ENCODE measurements around the gene HLF.
A peak's percentile ranks its signal among the peaks of the same experiment; 100 is the strongest.

The HLF gene

DNA sequence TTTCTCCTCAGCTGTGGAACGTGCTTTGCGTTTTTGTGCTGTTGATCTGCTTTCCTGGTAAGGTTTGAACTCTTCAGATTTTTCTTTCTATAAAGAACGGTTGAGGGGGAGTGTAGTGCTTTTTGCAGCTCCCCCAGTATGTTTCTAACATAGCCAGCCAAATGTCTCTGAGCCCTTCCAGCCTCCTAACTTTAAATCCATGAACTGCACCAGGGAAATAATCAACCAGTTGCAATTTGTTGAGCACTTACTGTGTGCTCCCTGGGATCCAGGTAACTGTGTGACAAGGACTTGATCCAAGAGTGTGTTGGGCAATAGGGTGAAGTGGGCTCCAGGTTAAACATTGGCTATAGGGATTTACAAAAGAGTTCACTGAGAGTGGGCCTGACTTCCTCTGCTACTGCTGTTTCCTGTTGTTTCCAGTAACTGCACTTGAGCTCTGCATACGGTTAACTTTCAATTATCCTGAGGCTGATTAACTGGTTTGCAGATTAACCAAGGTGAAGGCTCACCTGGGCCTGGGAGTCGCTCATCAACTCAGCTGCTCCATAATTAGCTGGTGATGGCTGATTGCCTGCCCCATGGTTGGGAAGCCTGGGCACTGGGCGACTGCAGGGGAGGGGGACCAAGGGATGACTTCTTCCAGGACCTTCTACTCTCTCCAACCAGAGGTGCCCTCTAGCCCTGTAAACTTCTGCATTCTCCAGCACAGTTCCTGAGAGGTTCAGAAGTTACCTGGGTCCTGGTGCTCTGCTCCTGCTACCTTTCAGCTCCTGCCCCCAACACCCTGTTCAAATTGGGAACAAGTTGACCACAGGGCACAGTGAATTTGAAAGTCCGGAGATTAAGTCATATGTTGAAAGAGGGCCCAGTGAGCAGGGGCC is 19.5 kb downstream of the HLF start:
- DNase-seq (ENCODE audit: low spot score): no peak
- H4K91ac ChIP-seq (ENCODE audit: low read depth, low read length, poor library complexity): no peak overlapping the region
- H2BK5ac ChIP-seq (ENCODE audit: low read length): no peak overlapping the region
- no peak overlapping the region for H3K14ac ChIP-seq (ENCODE audit: low read length)
- H3K27ac ChIP-seq (replicated peaks; ENCODE audit: low read length): no peak overlapping the region
- H3K23ac ChIP-seq (ENCODE audit: low read depth, low read length, poor library complexity): no peak overlapping the region
- H2BK15ac ChIP-seq (ENCODE audit: low read length): no peak overlapping the region
- no peak overlapping the region for H2AFZ ChIP-seq (ENCODE audit: low read length)
- H3K9ac ChIP-seq (ENCODE audit: low read depth, low read length, poor library complexity): no peak overlapping the region
- no peaks in the 10 kb centered on the region for H3K36me3 ChIP-seq (replicated peaks in 1 of 2; ENCODE audit: control insufficient read depth in 2 of 2, insufficient read depth in 2 of 2, low read length in 2 of 2)
- H4K8ac ChIP-seq (ENCODE audit: low read depth, low read length): no peak overlapping the region
- no peak overlapping the region for H2BK120ac ChIP-seq (ENCODE audit: low read depth, low read length)
- H2BK12ac ChIP-seq (ENCODE audit: low read length): no peak overlapping the region
- H3K4me3 ChIP-seq (ENCODE audit: low read length in 2 of 2): no peak overlapping the region
- H3K4me1 ChIP-seq (ENCODE audit: control insufficient read depth in 2 of 2, insufficient read depth in 1 of 2, low read depth in 1 of 2, low read length in 2 of 2): no peaks in the 10 kb centered on the region
- no peak overlapping the region for H3K18ac ChIP-seq (ENCODE audit: low read length)
- H2AK5ac ChIP-seq (ENCODE audit: low read depth, low read length): no peak overlapping the region
- no peak overlapping the region for H3K4me2 ChIP-seq (ENCODE audit: insufficient read depth, low read length, poor library complexity, severe bottlenecking)
- H3K79me1 ChIP-seq (ENCODE audit: low read depth, low read length): no peaks in the 10 kb centered on the region
- H3K9me3 ChIP-seq (replicated peaks in 1 of 2; ENCODE audit: control insufficient read depth in 2 of 2, insufficient read depth in 1 of 2, low read depth in 1 of 2, low read length in 2 of 2): no peaks in the 10 kb centered on the region
- H3K4ac ChIP-seq (ENCODE audit: low read length): no peak overlapping the region
- peaks cover 0 to 12% (median 0%) of the 10 kb centered on the region in 3 experiments for H3K27me3 ChIP-seq (ENCODE audit: control insufficient read depth in 3 of 3, insufficient read depth in 3 of 3, low read depth in 1 of 3, low read length in 3 of 3)
- WGBS, 2 donors (ENCODE audit: extremely low coverage in 2 of 2, insufficient read length in 2 of 2, insufficient replicate concordance in 1 of 2): no CpG with 5 or more reads among the region's 7 CpGs

- H2AFZ ChIP-seq (ENCODE audit: low read length): no peak overlapping the region
- no peaks in the 10 kb centered on the region for H3K9me3 ChIP-seq (replicated peaks in 1 of 2; ENCODE audit: control insufficient read depth in 2 of 2, insufficient read depth in 1 of 2, low read depth in 1 of 2, low read length in 2 of 2)
- no peak overlapping the region for H2BK12ac ChIP-seq (ENCODE audit: low read length)
- H3K14ac ChIP-seq (ENCODE audit: low read length): no peak overlapping the region
- H2BK5ac ChIP-seq (ENCODE audit: low read length): no peak overlapping the region
- no peak overlapping the region for H3K9ac ChIP-seq (ENCODE audit: low read depth, low read length, poor library complexity)
- no peak overlapping the region for H3K4me2 ChIP-seq (ENCODE audit: insufficient read depth, low read length, poor library complexity, severe bottlenecking)
- no peak overlapping the region for H3K4ac ChIP-seq (ENCODE audit: low read length)
- H3K79me1 ChIP-seq (ENCODE audit: low read depth, low read length): no peaks in the 10 kb centered on the region
- H3K36me3 ChIP-seq (replicated peaks in 1 of 2; ENCODE audit: control insufficient read depth in 2 of 2, insufficient read depth in 2 of 2, low read length in 2 of 2): no peaks in the 10 kb centered on the region
- no peaks in the 10 kb centered on the region for H3K4me1 ChIP-seq (ENCODE audit: control insufficient read depth in 2 of 2, insufficient read depth in 1 of 2, low read depth in 1 of 2, low read length in 2 of 2)
- no peak overlapping the region for H2BK120ac ChIP-seq (ENCODE audit: low read depth, low read length)
- no peak for DNase-seq (ENCODE audit: low spot score)
- no CpG with 5 or more reads among the region's 2 CpGs for WGBS, 2 donors (ENCODE audit: extremely low coverage in 2 of 2, insufficient read length in 2 of 2, insufficient replicate concordance in 1 of 2)
- no peak overlapping the region for H4K8ac ChIP-seq (ENCODE audit: low read depth, low read length)
- no peak overlapping the region for H3K27ac ChIP-seq (replicated peaks; ENCODE audit: low read length)
- no peak overlapping the region for H3K23ac ChIP-seq (ENCODE audit: low read depth, low read length, poor library complexity)
- no peak overlapping the region for H3K18ac ChIP-seq (ENCODE audit: low read length)
- no peak overlapping the region for H2BK15ac ChIP-seq (ENCODE audit: low read length)
- no peak overlapping the region for H4K91ac ChIP-seq (ENCODE audit: low read depth, low read length, poor library complexity)
- H2AK5ac ChIP-seq (ENCODE audit: low read depth, low read length): no peak overlapping the region
- H3K27me3 ChIP-seq (ENCODE audit: control insufficient read depth in 3 of 3, insufficient read depth in 3 of 3, low read depth in 1 of 3, low read length in 3 of 3): peaks cover 0 to 12% (median 0%) of the 10 kb centered on the region in 3 experiments
- H3K4me3 ChIP-seq (ENCODE audit: low read length in 2 of 2): no peak overlapping the region
Measured at GRCh38 chr17:55284944-55285339, 20.2 kb downstream of the HLF start.

DNA sequence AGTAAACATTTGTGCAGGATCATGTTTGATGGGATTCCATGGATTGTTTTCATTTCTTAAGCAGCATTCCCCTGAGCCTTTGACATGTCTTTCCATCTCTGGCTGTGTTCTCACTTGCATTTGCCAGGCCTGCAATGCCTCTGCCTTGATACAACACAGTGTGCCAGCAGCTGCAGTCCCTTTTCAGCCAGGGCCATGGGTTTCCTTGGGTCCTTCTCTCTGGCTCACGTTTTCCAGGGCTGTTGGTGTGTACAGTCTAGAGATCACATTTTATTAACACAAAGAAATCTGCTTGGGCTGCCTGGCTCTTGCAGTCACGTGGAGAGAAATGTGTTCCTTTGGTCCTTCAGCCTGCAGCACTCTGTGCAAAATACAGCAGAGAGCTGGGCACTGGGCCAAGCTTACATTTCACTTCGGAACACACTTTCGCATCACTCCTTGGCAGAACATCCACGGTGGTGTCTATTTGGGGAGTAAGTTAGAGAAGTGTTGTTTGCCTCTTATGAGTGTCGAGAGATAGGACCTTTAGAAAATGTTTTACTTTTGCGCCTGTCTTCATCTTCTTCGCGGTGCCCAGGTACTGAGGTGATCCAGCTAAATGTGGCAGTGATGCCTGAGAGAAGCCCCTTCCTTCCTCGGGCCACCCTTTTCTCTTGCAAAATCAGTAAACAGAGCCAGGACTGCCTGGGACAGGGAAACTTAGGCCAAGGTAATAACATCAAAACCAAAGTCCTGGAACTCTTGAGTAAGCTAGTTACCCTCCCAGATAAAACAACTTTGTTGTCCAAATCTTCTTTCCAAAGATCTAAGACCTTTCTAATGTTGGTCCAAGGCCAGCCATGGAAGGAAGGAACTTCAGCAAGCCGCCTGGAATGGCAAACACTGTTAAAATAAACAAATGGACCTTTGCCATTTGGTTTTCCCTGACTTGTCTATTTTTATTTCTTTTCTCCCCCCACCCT is 20.9 kb downstream of the HLF start:
- H3K23ac ChIP-seq (ENCODE audit: low read depth, low read length, poor library complexity): no peak overlapping the region
- no peak overlapping the region for H3K4me2 ChIP-seq (ENCODE audit: insufficient read depth, low read length, poor library complexity, severe bottlenecking)
- no peak overlapping the region for H4K91ac ChIP-seq (ENCODE audit: low read depth, low read length, poor library complexity)
- H3K9ac ChIP-seq (ENCODE audit: low read depth, low read length, poor library complexity): no peak overlapping the region
- no peaks in the 10 kb centered on the region for H3K79me1 ChIP-seq (ENCODE audit: low read depth, low read length)
- H3K4me1 ChIP-seq (ENCODE audit: control insufficient read depth in 2 of 2, insufficient read depth in 1 of 2, low read depth in 1 of 2, low read length in 2 of 2): no peaks in the 10 kb centered on the region
- peaks cover 0 to 12% (median 0%) of the 10 kb centered on the region in 3 experiments for H3K27me3 ChIP-seq (ENCODE audit: control insufficient read depth in 3 of 3, insufficient read depth in 3 of 3, low read depth in 1 of 3, low read length in 3 of 3)
- peak overlapping the region; percentile 40 for H2AFZ ChIP-seq (ENCODE audit: low read length)
- no peak overlapping the region for H2BK15ac ChIP-seq (ENCODE audit: low read length)
- no peak overlapping the region for H2BK12ac ChIP-seq (ENCODE audit: low read length)
- H3K14ac ChIP-seq (ENCODE audit: low read length): no peak overlapping the region
- H3K18ac ChIP-seq (ENCODE audit: low read length): no peak overlapping the region
- H2BK5ac ChIP-seq (ENCODE audit: low read length): no peak overlapping the region
- no peaks in the 10 kb centered on the region for H3K36me3 ChIP-seq (replicated peaks in 1 of 2; ENCODE audit: control insufficient read depth in 2 of 2, insufficient read depth in 2 of 2, low read length in 2 of 2)
- no peak overlapping the region for H4K8ac ChIP-seq (ENCODE audit: low read depth, low read length)
- no peak overlapping the region for H2AK5ac ChIP-seq (ENCODE audit: low read depth, low read length)
- no CpG with 5 or more reads among the region's 11 CpGs for WGBS, 2 donors (ENCODE audit: extremely low coverage in 2 of 2, insufficient read length in 2 of 2, insufficient replicate concordance in 1 of 2)
- no peak overlapping the region for H3K27ac ChIP-seq (replicated peaks; ENCODE audit: low read length)
- H3K4me3 ChIP-seq (ENCODE audit: low read length in 2 of 2): no peak overlapping the region
- no peak for DNase-seq (ENCODE audit: low spot score)
- no peaks in the 10 kb centered on the region for H3K9me3 ChIP-seq (replicated peaks in 1 of 2; ENCODE audit: control insufficient read depth in 2 of 2, insufficient read depth in 1 of 2, low read depth in 1 of 2, low read length in 2 of 2)
- H3K4ac ChIP-seq (ENCODE audit: low read length): no peak overlapping the region
- no peak overlapping the region for H2BK120ac ChIP-seq (ENCODE audit: low read depth, low read length)

Measured in neuronal stem cell (in vitro differentiated cells).